Measurements from ENCODE around the gene ZFX. TPM values are rescaled to one million over a fixed set of nuclear protein-coding genes. Genes with fewer than 3 reads are reported as not detected.

Gene ZFX
- total RNA-seq, 1 experiment from 2014 or later: 66.8 TPM

GRCh38 chrX:24231641-24232179, 82.2 kb downstream of the ZFX start:
- Histone ChIP-seq H2AFZ (ENCODE audit: low read length) (no peak overlapping the region), H3K79me2 (ENCODE audit: insufficient read depth, low read length) (no peaks in the 10 kb centered on the region), H3K4ac (ENCODE audit: low read depth, low read length) (no peak overlapping the region), H3K56ac (ENCODE audit: insufficient read length, low read depth, low read length) (no peak overlapping the region), H2BK12ac (ENCODE audit: insufficient read length, low read depth, low read length) (no peak overlapping the region), H2AK5ac (ENCODE audit: insufficient read length, low read length) (no peak overlapping the region), H3K4me2 (ENCODE audit: insufficient read depth, insufficient read length, low read length) (no peak overlapping the region), H4K91ac (ENCODE audit: insufficient read length, low read depth, low read length) (no peak overlapping the region), H2BK120ac (ENCODE audit: low read depth, low read length, poor library complexity, severe bottlenecking) (no peak overlapping the region), H3K27ac (ENCODE audit: insufficient read length, low read depth, low read length) (no peak overlapping the region), H3K27me3 (ENCODE audit: insufficient read depth, low read length) (no peaks in the 10 kb centered on the region), H3K9me3 (ENCODE audit: control insufficient read depth, low read depth, low read length) (no peaks in the 10 kb centered on the region), H3K23ac (ENCODE audit: insufficient read length, low read depth, low read length) (no peak overlapping the region), H3K9ac (ENCODE audit: extremely low read depth, insufficient read length, low read length) (no peak overlapping the region), H4K8ac (replicated peaks; ENCODE audit: insufficient read length, low read depth, low read length) (no peak overlapping the region), H3T11ph (ENCODE audit: low read length) (no peak overlapping the region), H2BK15ac (ENCODE audit: low read depth, low read length) (no peak overlapping the region), H3K79me1 (ENCODE audit: insufficient read depth, low read depth, low read length, poor library complexity, severe bottlenecking) (no peaks in the 10 kb centered on the region), H2BK20ac (ENCODE audit: low read depth, low read length, poor library complexity, severe bottlenecking) (no peak overlapping the region), H4K5ac (ENCODE audit: insufficient read length, low read depth, low read length) (no peak overlapping the region), H3K14ac (ENCODE audit: insufficient read depth, low read length) (no peak overlapping the region), H3K18ac (ENCODE audit: insufficient read length, low read depth, low read length) (no peak overlapping the region), H3K23me2 (ENCODE audit: insufficient read length, low read depth, low read length, poor library complexity, severe bottlenecking) (no peaks in the 10 kb centered on the region), H2BK5ac (ENCODE audit: insufficient read length, low read length) (no peak overlapping the region), H3K4me1 (ENCODE audit: insufficient read depth, low read length) (no peaks in the 10 kb centered on the region), H4K20me1 (ENCODE audit: control insufficient read depth, insufficient read depth, insufficient read length) (no peaks in the 10 kb centered on the region)
- no peaks in the 10 kb centered on the region for H3K4me1 Mint-ChIP-seq
- no peak overlapping the region for H3K4me3 Mint-ChIP-seq
- no peak for DNase-seq
- H3K27me3 Mint-ChIP-seq (ENCODE audit: low read depth): peaks cover 1% of the 10 kb centered on the region; the same call in 1 of the 2 replicates
- no peak overlapping the region for H3K27ac Mint-ChIP-seq
- H3K36me3 Mint-ChIP-seq (ENCODE audit: insufficient read depth in 1 of 3, low read depth in 3 of 3): no peaks in the 10 kb centered on the region
- no CpG with 5 or more reads among the region's 1 CpG for WGBS (ENCODE audit: extremely low coverage, insufficient read length, low lambda C conversion rate)
- no peak for TF ChIP-seq CTCF (conservative IDR thresholded peaks at IDR 0.05)
- H3K9me3 Mint-ChIP-seq: peaks cover 3 to 6% of the 10 kb centered on the region in 2 experiments; a peak in 3 of 5 replicates
